GM12878 (cell line): ENCODE data around the gene PLA2G2E. TPM values are rescaled to one million over a fixed set of nuclear protein-coding genes. Genes with fewer than 3 reads are reported as not detected.

ENCODE experiments used
- ATAC-seq: fragments of 200-7000 bp; cut with Tn5 transposase; 3 replicates; pipeline ENCODE4 v1.9.1; 2020; ENCODE audit warnings: mild to moderate bottlenecking, moderate library complexity
- BruUV-seq: library from RNA; stranded (reverse); fragments of 400-500 nt; replicated peaks from 2 replicates; lab custom pipeline; 2021; lab: Mats Ljungman, UMichigan
- CTCF ChIA-PET: fragments of 300-600 bp; sonication (Branson Sonifier 250); formaldehyde crosslinking; extraction: SDS; loops from one replicate; lab custom pipeline; 2021; ENCODE audit warnings: inconsistent platforms; lab: Yijun Ruan, JAX
- POLR2A ChIA-PET: fragments of 350-600 bp; formaldehyde crosslinking; extraction: SDS; loops from one replicate; lab custom pipeline; 2021; ENCODE audit warnings: inconsistent platforms; lab: Charles Lee
- RAD21 ChIA-PET: fragments of 300-600 bp; sonication (Branson Sonifier 250); formaldehyde crosslinking; loops from one replicate; lab custom pipeline; 2023; ENCODE audit warnings: antibody characterized with exemption; ENCODE audit not compliant: unreplicated experiment; lab: Charles Lee
- SMC1A ChIA-PET: fragments of 300-600 bp; sonication (Branson Sonifier 250); formaldehyde crosslinking; loops from one replicate; lab custom pipeline; 2023; ENCODE audit not compliant: unreplicated experiment, uncharacterized antibody; lab: Charles Lee
- DNase-seq: peaks from one replicate; pipeline ENCODE4 v3.0.0-alpha.2; 2011; ENCODE audit warnings: low read depth, low spot score
- FAIRE-seq: peaks from 3 replicates; lab custom pipeline; 2011; peaks lifted over from hg19 to GRCh38; lab: Jason Lieb, UNC
- H2AFZ ChIP-seq: 2 replicates; pipeline ENCODE4 v1.6.0; 2011; ENCODE audit warnings: low read depth, low read length, control low read depth; ENCODE audit not compliant: control insufficient read depth
- H3K27ac ChIP-seq: 2 replicates; pipeline ENCODE4 v1.5.1; 2011; ENCODE audit warnings: control low read depth; ENCODE audit not compliant: control insufficient read depth, insufficient read depth
- H3K27me3 ChIP-seq, 2 experiments: replicated peaks in 1 of 2; 2 replicates each; pipeline versions ENCODE4 v1.6.0 to v1.6.1; 2011; ENCODE audit warnings: low read length in 1 of 2; ENCODE audit not compliant: control insufficient read depth in 2 of 2, insufficient read depth in 2 of 2
- H3K36me3 ChIP-seq, 2 experiments: 2 replicates each; pipeline ENCODE4 v1.5.1; 2011; ENCODE audit warnings: low read length in 1 of 2; ENCODE audit not compliant: control insufficient read depth in 2 of 2, insufficient read depth in 2 of 2
- H3K4me1 ChIP-seq: 2 replicates; pipeline ENCODE4 v1.6.1; 2011; ENCODE audit warnings: mild to moderate bottlenecking, low read length, moderate library complexity, mixed read lengths; ENCODE audit not compliant: control insufficient read depth, insufficient read depth
- H3K4me2 ChIP-seq: 2 replicates; pipeline ENCODE4 v1.6.0; 2011; ENCODE audit warnings: control low read depth; ENCODE audit not compliant: control insufficient read depth, insufficient read depth
- H3K4me3 ChIP-seq: fragments of 200-600 bp; sonication (generic); 2 replicates; pipeline ENCODE4 v1.5.1; 2016
- H3K79me2 ChIP-seq: 2 replicates; pipeline ENCODE4 v1.6.0; 2011; ENCODE audit warnings: low read length; ENCODE audit not compliant: control insufficient read depth, insufficient read depth
- H3K9ac ChIP-seq: 2 replicates; pipeline ENCODE4 v1.8.0; 2011; ENCODE audit warnings: low read length, control low read depth, mixed read lengths; ENCODE audit not compliant: control insufficient read depth, insufficient read depth
- H3K9me3 ChIP-seq: replicated peaks from 3 replicates; pipeline ENCODE4 v1.5.1; 2011; ENCODE audit warnings: mild to moderate bottlenecking, low read length; ENCODE audit not compliant: control insufficient read depth, insufficient read depth
- H4K20me1 ChIP-seq: 2 replicates; pipeline ENCODE4 v1.6.0; 2011; ENCODE audit not compliant: control insufficient read depth, insufficient read depth
- ATF2 ChIP-seq: IDR thresholded peaks from 2 replicates; pipeline ENCODE4 v1.6.1; 2012; ENCODE audit warnings: low read length, inconsistent platforms
- CBX3 ChIP-seq: fragments of 200-600 bp; sonication (generic); IDR thresholded peaks from 2 replicates; pipeline ENCODE4 v1.6.1; 2016; ENCODE audit warnings: low read depth, borderline replicate concordance
- EGR1 ChIP-seq, 2 experiments: IDR thresholded peaks; 1 replicate in 1 of 2; 2 replicates in 1 of 2; pipeline ENCODE4 v1.6.1; 2011 to 2012; ENCODE audit warnings: low read depth in 2 of 2, low read length in 2 of 2, borderline replicate concordance in 1 of 2, mild to moderate bottlenecking in 1 of 2, moderate library complexity in 1 of 2
- NFYA ChIP-seq: IDR thresholded peaks from 2 replicates; pipeline ENCODE4 v1.6.1; 2011; ENCODE audit warnings: low read depth, mild to moderate bottlenecking, low read length, improper control_type of control experiment, borderline replicate concordance
- PML ChIP-seq: IDR thresholded peaks from 2 replicates; pipeline ENCODE4 v1.6.1; 2012; ENCODE audit warnings: low read length, inconsistent platforms
- POU2F2 ChIP-seq: IDR thresholded peaks from 3 replicates; pipeline ENCODE4 v1.6.1; 2011; ENCODE audit warnings: low read depth, mild to moderate bottlenecking, low read length, borderline replicate concordance
- RCOR1 ChIP-seq: conservative IDR thresholded peaks from 2 replicates; pipeline ENCODE4 v1.6.1; 2012; ENCODE audit warnings: low read depth, low read length, improper control_type of control experiment
- SMC3 ChIP-seq: IDR thresholded peaks from 2 replicates; pipeline ENCODE4 v1.6.1; 2011; ENCODE audit warnings: low read length, improper control_type of control experiment, borderline replicate concordance
- STAT3 ChIP-seq: IDR thresholded peaks from 2 replicates; pipeline ENCODE4 v1.6.1; 2011; ENCODE audit warnings: low read depth, low read length, improper control_type of control experiment
- ZNF217 ChIP-seq: fragments of 450-650 bp; IDR thresholded peaks from 2 replicates; pipeline ENCODE4 v1.6.1; 2017; ENCODE audit warnings: antibody characterized with exemption, mild to moderate bottlenecking
- ZNF622 ChIP-seq: fragments of 450-650 bp; IDR thresholded peaks from 2 replicates; pipeline ENCODE4 v1.6.1; 2017; ENCODE audit warnings: mild to moderate bottlenecking, inconsistent platforms
- WGBS: methylation state at CpG from one replicate; pipeline ENCODE4 v1.1.6; 2016; ENCODE audit warnings: low lambda C conversion rate; ENCODE audit not compliant: insufficient replicate concordance, insufficient coverage; ENCODE audit errors: missing lambda C conversion rate; 5-methylcytosine and 5-hydroxymethylcytosine counted together
- in situ Hi-C: fragments of 300-500 bp; cut with MboI; formaldehyde crosslinking; loops from 9 replicates; pipeline ENCODE4 v1.14.3; 2018; ENCODE audit warnings: mixed read lengths
- intact Hi-C: fragments of 100-400 bp; cut with micrococcal nuclease; formaldehyde crosslinking; loops from one replicate; pipeline ENCODE4 v1.14.2; 2022; ENCODE audit not compliant: unreplicated experiment
- polyA plus RNA-seq, 11 experiments: library from polyadenylated mRNA; depleted of rRNA in 4 of 11; unstranded in 6 of 11; stranded (reverse) in 5 of 11; fragments of >200 nt; fragmentation: Nextera tagmentation in 4 of 11; fragmentation: Illumina TruSeq in 1 of 11; extraction: Ambion mirVana in 4 of 11; extraction: Trizol in 1 of 11; gene quantifications; 1 replicate in 1 of 11; 2 replicates in 10 of 11; pipeline versions ENCODE4 v1.2.1 to v1.2.3, GENCODE V29; 2011 to 2016; ENCODE audit warnings: inconsistent platforms in 2 of 11, missing spikeins in 2 of 11, low read depth in 1 of 11
- total RNA-seq, 4 experiments: library from RNA; depleted of rRNA in 3 of 4; stranded (reverse); fragments of >200 nt in 3 of 4; fragmentation: Illumina TruSeq in 1 of 4; extraction: Trizol in 1 of 4; gene quantifications; 2 replicates each; pipeline versions ENCODE4 v1.2.1 to v1.2.3, GENCODE V29; 2013 to 2021
- TF ChIP-seq, protein P1 (sequence below): fragments of 450-650 bp; IDR thresholded peaks from 2 replicates; pipeline ENCODE4 v1.6.1; 2017; ENCODE audit warnings: antibody characterized with exemption, mild to moderate bottlenecking, moderate library complexity
- TF ChIP-seq, protein P2 (sequence below): fragments of 450-650 bp; IDR thresholded peaks from 2 replicates; pipeline ENCODE4 v1.6.1; 2017; ENCODE audit warnings: borderline replicate concordance
- TF ChIP-seq, protein P3 (sequence below): fragments of 450-650 bp; IDR thresholded peaks from 2 replicates; pipeline ENCODE4 v1.6.1; 2017; ENCODE audit warnings: low read depth, mild to moderate bottlenecking, moderate library complexity

PLA2G2E gene
- total and polyA plus RNA-seq, 10 of the 15 experiments (the other 5 are each of a cell fraction or from before 2014, with no cell fraction given): not detected

DNA sequence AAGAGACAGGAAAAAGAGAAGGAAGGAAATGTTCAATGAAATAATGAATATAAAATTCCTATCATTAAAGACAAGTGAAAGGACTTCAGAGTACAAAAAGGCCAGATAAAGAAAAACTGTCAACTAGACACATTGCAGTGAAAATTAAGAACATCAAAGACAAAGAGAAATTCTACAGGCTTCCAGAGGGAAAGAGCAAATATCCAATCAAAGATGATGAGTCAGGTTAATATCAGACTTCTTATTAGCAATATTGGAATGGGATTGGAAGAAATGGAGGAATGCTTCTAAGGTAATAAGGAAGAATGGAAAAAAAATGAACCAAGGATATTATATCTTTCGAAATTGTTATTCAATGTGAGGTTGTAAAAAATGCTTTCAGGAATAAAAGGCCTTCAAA is 48.2 kb upstream of the PLA2G2E start:
- WGBS: 7% methylated on average over 1 of the region's 1 CpG
- POLR2A ChIA-PET: no interaction called here
- FAIRE-seq: no peak

More for the DNA sequence above, 48.2 kb upstream of the PLA2G2E start:
- H3K9ac ChIP-seq: no peak overlapping the region
- H3K27me3 ChIP-seq: no peaks in the 10 kb centered on the region; a peak in 2 of 4 replicates
- no peak overlapping the region for H3K27ac ChIP-seq
- BruUV-seq: no TSS peak
- intact Hi-C loops (loop anchor here (10.0 kb wide), 1 partner anchor 223 kb away; no protein-coding TSS in a partner anchor), in situ Hi-C loops (no loop called here)
- H3K36me3 ChIP-seq: no peaks in the 10 kb centered on the region
- ChIA-PET SMC1A (no interaction called here), RAD21 (no interaction called here), CTCF (no interaction called here)
- no peak for DNase-seq
- H2AFZ ChIP-seq: no peak overlapping the region
- H3K4me1 ChIP-seq: no peaks in the 10 kb centered on the region
- no peaks in the 10 kb centered on the region for H4K20me1 ChIP-seq
- no peaks in the 10 kb centered on the region for H3K9me3 ChIP-seq
- H3K79me2 ChIP-seq: no peaks in the 10 kb centered on the region
- no peak overlapping the region for H3K4me2 ChIP-seq
- no peak for TF ChIP-seq RCOR1
- no peak for TF ChIP-seq EGR1 (IDR thresholded peaks at IDR 0.05; ENCODE audit: borderline replicate concordance in 1 of 2, low read depth in 2 of 2, low read length in 2 of 2)
- no peak for TF ChIP-seq ZNF622
- TF ChIP-seq, protein P1, sequence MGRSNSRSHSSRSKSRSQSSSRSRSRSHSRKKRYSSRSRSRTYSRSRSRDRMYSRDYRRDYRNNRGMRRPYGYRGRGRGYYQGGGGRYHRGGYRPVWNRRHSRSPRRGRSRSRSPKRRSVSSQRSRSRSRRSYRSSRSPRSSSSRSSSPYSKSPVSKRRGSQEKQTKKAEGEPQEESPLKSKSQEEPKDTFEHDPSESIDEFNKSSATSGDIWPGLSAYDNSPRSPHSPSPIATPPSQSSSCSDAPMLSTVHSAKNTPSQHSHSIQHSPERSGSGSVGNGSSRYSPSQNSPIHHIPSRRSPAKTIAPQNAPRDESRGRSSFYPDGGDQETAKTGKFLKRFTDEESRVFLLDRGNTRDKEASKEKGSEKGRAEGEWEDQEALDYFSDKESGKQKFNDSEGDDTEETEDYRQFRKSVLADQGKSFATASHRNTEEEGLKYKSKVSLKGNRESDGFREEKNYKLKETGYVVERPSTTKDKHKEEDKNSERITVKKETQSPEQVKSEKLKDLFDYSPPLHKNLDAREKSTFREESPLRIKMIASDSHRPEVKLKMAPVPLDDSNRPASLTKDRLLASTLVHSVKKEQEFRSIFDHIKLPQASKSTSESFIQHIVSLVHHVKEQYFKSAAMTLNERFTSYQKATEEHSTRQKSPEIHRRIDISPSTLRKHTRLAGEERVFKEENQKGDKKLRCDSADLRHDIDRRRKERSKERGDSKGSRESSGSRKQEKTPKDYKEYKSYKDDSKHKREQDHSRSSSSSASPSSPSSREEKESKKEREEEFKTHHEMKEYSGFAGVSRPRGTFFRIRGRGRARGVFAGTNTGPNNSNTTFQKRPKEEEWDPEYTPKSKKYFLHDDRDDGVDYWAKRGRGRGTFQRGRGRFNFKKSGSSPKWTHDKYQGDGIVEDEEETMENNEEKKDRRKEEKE: no peak
- no peak for TF ChIP-seq ATF2
- TF ChIP-seq, protein P2, sequence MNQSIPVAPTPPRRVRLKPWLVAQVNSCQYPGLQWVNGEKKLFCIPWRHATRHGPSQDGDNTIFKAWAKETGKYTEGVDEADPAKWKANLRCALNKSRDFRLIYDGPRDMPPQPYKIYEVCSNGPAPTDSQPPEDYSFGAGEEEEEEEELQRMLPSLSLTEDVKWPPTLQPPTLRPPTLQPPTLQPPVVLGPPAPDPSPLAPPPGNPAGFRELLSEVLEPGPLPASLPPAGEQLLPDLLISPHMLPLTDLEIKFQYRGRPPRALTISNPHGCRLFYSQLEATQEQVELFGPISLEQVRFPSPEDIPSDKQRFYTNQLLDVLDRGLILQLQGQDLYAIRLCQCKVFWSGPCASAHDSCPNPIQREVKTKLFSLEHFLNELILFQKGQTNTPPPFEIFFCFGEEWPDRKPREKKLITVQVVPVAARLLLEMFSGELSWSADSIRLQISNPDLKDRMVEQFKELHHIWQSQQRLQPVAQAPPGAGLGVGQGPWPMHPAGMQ: no peak
- no peak for TF ChIP-seq SMC3
- no peak for TF ChIP-seq ZNF217
- TF ChIP-seq, protein P3, sequence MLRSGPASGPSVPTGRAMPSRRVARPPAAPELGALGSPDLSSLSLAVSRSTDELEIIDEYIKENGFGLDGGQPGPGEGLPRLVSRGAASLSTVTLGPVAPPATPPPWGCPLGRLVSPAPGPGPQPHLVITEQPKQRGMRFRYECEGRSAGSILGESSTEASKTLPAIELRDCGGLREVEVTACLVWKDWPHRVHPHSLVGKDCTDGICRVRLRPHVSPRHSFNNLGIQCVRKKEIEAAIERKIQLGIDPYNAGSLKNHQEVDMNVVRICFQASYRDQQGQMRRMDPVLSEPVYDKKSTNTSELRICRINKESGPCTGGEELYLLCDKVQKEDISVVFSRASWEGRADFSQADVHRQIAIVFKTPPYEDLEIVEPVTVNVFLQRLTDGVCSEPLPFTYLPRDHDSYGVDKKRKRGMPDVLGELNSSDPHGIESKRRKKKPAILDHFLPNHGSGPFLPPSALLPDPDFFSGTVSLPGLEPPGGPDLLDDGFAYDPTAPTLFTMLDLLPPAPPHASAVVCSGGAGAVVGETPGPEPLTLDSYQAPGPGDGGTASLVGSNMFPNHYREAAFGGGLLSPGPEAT: no peak
- no peak for TF ChIP-seq NFYA
- TF ChIP-seq POU2F2: no peak
- TF ChIP-seq PML: no peak
- no peak for TF ChIP-seq CBX3
- no peak for TF ChIP-seq STAT3
- TF ChIP-seq, all 136 proteins: peak for 0
- ATAC-seq: no peak
- H3K4me3 ChIP-seq: no peak overlapping the region
